GM12891 (cell line): ENCODE results near the gene ZC3H12C.
"Not testable (repeated sequence)": the region's sequence is repeated elsewhere in the genome, so short reads cannot be mapped to it uniquely, and the experiment has no call there.

Experiments
- POLR2AphosphoS5 ChIP-seq: IDR thresholded peaks from 2 replicates; pipeline ENCODE4 v1.6.1; 2011; ENCODE audit warnings: low read depth, low read length, control low read depth
- TAF1 ChIP-seq: IDR thresholded peaks from 2 replicates; pipeline ENCODE4 v1.6.1; 2011; ENCODE audit warnings: low read depth, low read length, control low read depth

DNA sequence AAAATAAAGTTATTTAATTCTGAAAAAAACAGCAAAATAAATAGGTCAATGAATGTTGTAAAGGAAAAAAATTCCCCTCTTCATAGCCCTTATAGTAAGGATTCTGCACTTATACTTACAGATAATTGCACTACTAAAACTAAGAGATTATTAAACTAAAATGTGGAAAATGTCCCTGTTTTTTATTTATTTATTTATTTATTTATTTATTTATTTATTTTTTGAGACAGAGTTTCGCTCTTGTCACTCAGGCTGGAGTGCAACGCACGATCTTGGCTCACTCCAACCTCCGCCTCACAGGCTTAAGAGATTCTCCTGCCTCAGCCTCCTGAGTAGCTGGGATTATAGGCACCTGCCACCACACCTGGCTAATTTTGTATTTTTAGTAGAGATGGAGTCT lies 25.2 kb upstream of the ZC3H12C start:
- TF ChIP-seq POLR2AphosphoS5, TAF1: not testable (repeated sequence)
